ENCODE measurements around the gene TNNT1. TPM values are rescaled to one million over a fixed set of nuclear protein-coding genes. Genes with fewer than 3 reads are reported as not detected.

TNNT1 gene
- total RNA-seq, 1 donor from 2014 or later: 48.9 TPM

GRCh38 chr19:55178781-55179599, 30.0 kb upstream of the TNNT1 start:
- no peaks in the 10 kb centered on the region for H3K9me3 Mint-ChIP-seq
- DNase-seq (ENCODE audit: low spot score in 2 of 2, unreplicated experiment in 2 of 2): peak; percentile 65 to 84
- peak overlapping the region; percentile 68 for H3K4me3 Mint-ChIP-seq
- H3K27ac Mint-ChIP-seq: no peak overlapping the region
- H3K27me3 Mint-ChIP-seq (ENCODE audit: low read depth): peaks cover 91% of the 10 kb centered on the region
- H3K36me3 Mint-ChIP-seq: no peaks in the 10 kb centered on the region
- peaks cover 10% of the 10 kb centered on the region for H3K4me1 Mint-ChIP-seq
- TF ChIP-seq, protein P1, sequence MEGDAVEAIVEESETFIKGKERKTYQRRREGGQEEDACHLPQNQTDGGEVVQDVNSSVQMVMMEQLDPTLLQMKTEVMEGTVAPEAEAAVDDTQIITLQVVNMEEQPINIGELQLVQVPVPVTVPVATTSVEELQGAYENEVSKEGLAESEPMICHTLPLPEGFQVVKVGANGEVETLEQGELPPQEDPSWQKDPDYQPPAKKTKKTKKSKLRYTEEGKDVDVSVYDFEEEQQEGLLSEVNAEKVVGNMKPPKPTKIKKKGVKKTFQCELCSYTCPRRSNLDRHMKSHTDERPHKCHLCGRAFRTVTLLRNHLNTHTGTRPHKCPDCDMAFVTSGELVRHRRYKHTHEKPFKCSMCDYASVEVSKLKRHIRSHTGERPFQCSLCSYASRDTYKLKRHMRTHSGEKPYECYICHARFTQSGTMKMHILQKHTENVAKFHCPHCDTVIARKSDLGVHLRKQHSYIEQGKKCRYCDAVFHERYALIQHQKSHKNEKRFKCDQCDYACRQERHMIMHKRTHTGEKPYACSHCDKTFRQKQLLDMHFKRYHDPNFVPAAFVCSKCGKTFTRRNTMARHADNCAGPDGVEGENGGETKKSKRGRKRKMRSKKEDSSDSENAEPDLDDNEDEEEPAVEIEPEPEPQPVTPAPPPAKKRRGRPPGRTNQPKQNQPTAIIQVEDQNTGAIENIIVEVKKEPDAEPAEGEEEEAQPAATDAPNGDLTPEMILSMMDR (IDR thresholded peaks at IDR 0.05; ENCODE audit: unreplicated experiment): no peak

DNA sequence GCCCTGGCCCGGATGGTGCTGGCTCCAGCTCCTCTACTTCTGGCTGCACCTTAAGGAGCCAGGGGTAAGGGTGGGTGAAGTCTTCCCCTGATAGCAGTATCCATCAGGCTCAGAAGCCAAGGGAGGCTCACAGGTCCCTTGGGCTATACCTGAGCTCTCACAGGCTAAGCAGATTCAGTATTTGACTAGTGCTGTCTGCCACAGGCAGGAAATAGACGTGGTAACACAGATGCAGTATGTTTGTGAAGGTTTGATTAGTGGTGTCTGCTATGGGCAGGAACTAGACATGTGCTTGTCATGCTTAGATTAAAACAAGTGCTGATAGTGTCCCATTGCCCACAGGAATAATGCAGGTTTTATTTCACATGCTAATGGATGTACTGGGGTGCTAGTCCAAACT, 27.1 kb upstream of the TNNT1 start:
- no peak for DNase-seq (ENCODE audit: low spot score in 2 of 2, unreplicated experiment in 2 of 2)
- Mint-ChIP-seq H3K9me3 (no peaks in the 10 kb centered on the region), H3K4me1 (peaks cover 18% of the 10 kb centered on the region), H3K4me3 (no peak overlapping the region), H3K36me3 (no peaks in the 10 kb centered on the region), H3K27ac (no peak overlapping the region), H3K27me3 (ENCODE audit: low read depth) (peaks cover 98% of the 10 kb centered on the region)
- TF ChIP-seq, protein P1 (IDR thresholded peaks at IDR 0.05; ENCODE audit: unreplicated experiment): no peak

DNA sequence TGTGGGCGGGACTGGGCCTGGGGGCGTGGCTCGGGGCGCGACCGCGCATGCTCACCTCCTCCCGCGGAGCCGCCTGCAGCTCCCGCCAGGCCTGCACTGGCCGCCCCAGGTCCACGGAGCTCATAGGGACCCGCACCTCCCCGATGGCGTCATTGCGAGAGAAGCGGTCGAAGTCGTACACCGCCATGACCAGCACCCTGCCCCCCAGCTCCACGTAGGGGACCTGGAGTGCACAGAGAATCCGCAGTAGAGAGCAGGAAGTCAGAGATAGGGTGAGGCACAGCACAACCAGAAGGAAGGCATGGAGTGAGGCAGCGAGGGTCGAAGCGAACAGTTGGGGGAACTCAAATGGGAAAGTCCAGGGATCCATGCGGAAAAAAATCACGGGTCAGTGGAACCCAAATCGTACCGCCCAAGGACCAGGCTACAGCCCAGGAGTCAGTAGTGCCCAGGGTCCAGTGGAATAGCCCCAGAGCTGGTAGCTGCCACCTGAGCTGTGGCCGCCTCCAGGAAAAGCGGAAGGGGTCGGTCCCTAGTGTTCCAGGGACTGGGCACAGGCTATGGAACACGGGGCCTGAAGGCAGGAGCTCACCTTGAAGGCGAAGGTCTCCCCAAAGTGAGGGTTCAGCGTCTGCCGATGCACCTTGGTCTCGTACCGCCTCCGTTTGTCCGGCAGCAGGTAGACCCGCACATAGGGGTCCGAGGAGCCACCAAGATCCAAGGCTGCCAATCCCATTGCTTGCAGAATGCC, 26.3 kb upstream of the TNNT1 start:
- TF ChIP-seq, protein P1 (IDR thresholded peaks at IDR 0.05; ENCODE audit: unreplicated experiment): no peak
- H3K4me1 Mint-ChIP-seq: peaks cover 17% of the 10 kb centered on the region
- no peak for DNase-seq (ENCODE audit: low spot score in 2 of 2, unreplicated experiment in 2 of 2)
- H3K9me3 Mint-ChIP-seq: no peaks in the 10 kb centered on the region
- H3K27me3 Mint-ChIP-seq (ENCODE audit: low read depth): peaks cover 98% of the 10 kb centered on the region
- H3K36me3 Mint-ChIP-seq: no peaks in the 10 kb centered on the region
- no peak overlapping the region for H3K27ac Mint-ChIP-seq
- no peak overlapping the region for H3K4me3 Mint-ChIP-seq

GRCh38 chr19:55174425-55175116, 25.6 kb upstream of the TNNT1 start:
- peaks cover 11% of the 10 kb centered on the region for H3K4me1 Mint-ChIP-seq
- no peaks in the 10 kb centered on the region for H3K9me3 Mint-ChIP-seq
- H3K27ac Mint-ChIP-seq: no peak overlapping the region
- H3K27me3 Mint-ChIP-seq (ENCODE audit: low read depth): peaks cover 97% of the 10 kb centered on the region
- H3K4me3 Mint-ChIP-seq: no peak overlapping the region
- H3K36me3 Mint-ChIP-seq: no peaks in the 10 kb centered on the region
- TF ChIP-seq, protein P1 (IDR thresholded peaks at IDR 0.05; ENCODE audit: unreplicated experiment): no peak
- DNase-seq (ENCODE audit: low spot score in 2 of 2, unreplicated experiment in 2 of 2): no peak

DNA sequence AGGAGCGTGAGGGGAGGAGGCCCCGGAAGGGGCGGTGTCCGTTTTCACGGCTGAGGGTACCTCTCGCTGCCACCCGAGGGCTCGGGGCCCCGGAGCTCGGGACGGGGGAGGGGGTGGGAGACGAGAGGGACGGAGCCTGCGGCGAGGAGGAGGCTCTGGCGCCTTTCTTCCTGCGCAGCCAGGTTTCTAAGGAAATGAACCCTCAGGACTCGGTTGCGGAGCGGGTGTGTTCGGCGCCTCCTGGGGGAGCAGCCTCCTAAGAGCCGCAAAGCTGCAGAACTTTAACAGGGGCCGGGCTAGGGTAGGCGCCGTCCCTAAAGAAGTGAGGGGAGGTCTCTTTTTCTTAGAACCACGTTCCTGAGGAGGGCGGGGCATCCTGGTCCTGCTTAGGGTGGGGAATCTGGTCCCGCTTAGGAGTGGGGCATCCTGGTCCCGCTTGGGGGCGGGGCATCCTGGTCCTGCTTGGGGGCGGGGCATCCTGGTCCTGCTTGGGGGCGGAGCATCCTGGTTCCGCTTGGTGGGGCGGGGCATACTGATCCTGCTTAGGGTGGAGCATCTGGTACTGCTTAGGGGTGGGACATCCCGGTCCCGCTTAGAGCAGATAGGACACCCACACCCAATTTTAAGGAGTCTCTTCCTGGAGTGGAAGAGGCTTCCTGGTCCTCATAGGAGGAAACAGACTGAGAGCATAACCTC, 24.9 kb upstream of the TNNT1 start:
- peak in 1 of 2 experiments; percentile 60 for DNase-seq (ENCODE audit: low spot score in 2 of 2, unreplicated experiment in 2 of 2)
- Mint-ChIP-seq H3K36me3 (no peaks in the 10 kb centered on the region), H3K4me3 (peak overlapping the region; percentile 58), H3K9me3 (no peaks in the 10 kb centered on the region), H3K4me1 (peaks cover 10% of the 10 kb centered on the region), H3K27me3 (ENCODE audit: low read depth) (peaks cover 98% of the 10 kb centered on the region), H3K27ac (no peak overlapping the region)
- TF ChIP-seq, protein P1 (IDR thresholded peaks at IDR 0.05; ENCODE audit: unreplicated experiment): no peak

Measured in mesothelial cell of epicardium (in vitro differentiated cells).